HG02938 (cell line): ENCODE data around the gene SPDEF.

Experiments
- ATAC-seq: cut with Tn5 transposase; IDR thresholded peaks from one replicate; pipeline ENCODE4 v1.9.1; 2021; ENCODE audit warnings: mild to moderate bottlenecking, moderate library complexity; ENCODE audit not compliant: unreplicated experiment

Gene SPDEF

GRCh38 chr6:34583861-34584604 lies 27.9 kb upstream of the SPDEF start:
- ATAC-seq, result no peak

GRCh38 chr6:34583461-34583860 lies 27.3 kb upstream of the SPDEF start:
- ATAC-seq, result no peak

DNA sequence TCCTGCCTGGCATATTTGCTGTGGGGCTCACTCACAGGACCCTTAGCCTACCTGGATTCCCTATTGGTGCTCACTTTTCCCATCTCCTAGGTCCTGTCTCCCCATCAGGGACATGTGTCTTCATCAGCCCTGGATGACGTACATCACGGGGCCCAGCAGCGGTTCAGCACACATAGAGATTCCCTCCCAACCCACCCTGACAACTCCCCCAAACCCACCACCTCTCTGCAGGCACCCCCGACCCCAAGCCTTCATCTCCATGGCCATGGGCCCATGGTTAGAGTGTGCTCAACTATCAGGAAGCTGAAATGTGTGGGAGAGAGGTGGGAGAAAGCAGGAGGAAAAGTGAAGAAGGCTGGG lies 25.4 kb upstream of the SPDEF start:
- ATAC-seq, result no peak

- no peak for ATAC-seq
These were observed 24.8 kb upstream of the SPDEF start for GRCh38 chr6:34580707-34581560.

DNA sequence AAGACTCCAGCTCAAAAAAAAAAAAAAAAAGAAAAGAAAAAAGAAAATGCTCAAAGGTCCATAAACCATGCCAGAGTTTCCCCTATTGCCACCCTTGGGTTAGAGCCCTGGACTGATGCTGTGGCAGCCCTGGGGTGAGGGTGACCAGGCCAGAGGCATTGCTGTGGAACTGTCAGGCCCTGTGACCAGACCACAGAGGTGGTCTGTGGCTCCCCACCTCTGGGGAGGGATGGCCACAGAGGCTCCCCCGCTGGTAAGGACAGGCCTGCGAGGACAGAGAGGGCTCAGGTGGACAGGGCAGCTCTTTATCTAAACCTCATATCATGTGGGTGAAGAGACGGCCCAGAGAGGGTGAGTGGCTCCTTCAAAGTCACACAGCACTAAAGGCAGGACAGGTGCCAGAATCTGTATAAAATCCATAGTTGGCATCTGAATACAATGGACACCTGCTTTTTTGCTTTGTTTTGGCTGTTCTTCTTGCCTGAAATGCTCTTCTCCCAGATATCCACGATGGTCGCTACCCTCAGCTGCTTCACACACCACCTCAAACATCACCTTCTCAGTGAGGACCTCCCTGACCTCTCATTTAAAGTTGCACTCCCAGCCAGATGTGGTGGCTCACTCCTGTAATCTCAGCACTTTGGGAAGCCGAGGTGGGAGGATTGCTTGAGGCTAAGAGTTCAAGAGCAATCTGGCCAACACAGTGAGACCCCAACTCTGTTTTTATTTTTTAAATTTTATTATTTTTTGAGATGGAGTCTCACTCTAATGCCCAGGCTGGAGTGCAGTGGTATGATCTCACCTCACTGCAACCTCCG lies 22.5 kb upstream of the SPDEF start:
- ATAC-seq, result no peak

GRCh38 chr6:34576286-34576955 lies 20.3 kb upstream of the SPDEF start:
- ATAC-seq, result no peak

DNA sequence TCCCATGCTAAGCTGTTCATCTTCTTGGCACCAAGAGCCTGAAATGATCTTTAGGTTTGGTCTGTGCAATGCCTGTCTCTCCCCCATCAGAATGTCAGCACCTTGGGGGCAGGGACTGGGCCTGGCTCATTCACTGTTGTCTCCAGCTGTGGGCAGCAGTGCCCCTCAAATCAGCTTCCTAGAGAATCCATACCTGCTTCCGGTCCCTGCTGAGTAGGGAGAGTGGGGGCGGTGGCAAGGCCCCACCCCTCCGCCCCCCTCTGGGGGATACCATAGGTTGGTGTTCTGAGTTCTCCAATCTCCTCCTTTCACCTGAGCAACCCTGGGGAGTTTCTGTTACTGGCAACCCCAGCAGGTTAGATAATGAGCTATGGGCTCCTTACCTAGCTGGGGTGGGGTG lies 19.2 kb upstream of the SPDEF start:
- ATAC-seq, result no peak

- no peak for ATAC-seq
These were observed 18.6 kb upstream of the SPDEF start for GRCh38 chr6:34574647-34575293.

GRCh38 chr6:34573567-34574183 lies 17.5 kb upstream of the SPDEF start:
- ATAC-seq, result no peak

DNA sequence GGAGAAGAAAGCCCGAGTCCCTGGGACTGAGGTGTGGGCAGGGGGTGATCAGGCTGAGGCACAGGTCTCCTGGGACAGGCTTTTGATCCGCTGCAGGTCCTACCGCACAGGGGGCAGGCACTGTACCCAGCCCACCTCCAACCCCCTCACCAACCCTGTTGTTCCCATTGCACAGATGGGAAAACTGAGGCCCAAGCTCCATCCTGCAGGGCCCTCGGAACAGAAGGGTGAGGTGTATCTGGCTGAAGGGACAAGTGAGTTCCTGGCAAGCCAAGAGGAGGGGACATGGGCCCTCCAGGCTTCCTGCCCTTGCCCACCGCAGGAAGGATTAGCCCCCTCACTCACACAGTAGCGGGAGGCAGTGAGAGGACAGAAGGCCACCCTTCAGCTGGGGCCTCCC lies 16.5 kb upstream of the SPDEF start:
- ATAC-seq, result no peak

GRCh38 chr6:34572021-34572420 lies 15.9 kb upstream of the SPDEF start:
- no peak for ATAC-seq

DNA sequence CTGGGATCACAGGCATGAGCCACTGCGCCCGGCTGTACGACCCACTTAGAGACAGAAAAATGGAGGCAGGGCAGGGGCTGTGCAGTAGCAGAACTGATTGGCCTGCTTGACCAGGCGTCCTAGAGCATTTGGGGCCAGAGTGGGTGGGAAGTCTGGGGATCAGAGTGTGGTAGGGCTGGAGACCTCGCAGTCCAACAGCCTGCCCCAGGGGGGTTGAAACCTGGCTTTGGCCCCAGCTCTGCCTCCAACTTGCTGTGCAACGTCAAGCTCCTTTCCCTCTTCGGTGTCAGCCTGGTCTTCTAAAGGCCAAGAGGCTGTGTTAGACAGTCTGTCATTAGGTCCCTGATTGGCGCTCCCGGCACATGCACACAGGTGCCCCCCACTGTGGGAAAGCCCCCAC lies 15.3 kb upstream of the SPDEF start:
- no peak for ATAC-seq

GRCh38 chr6:34570066-34570833 lies 14.1 kb upstream of the SPDEF start:
- ATAC-seq, result no peak

- no peak for ATAC-seq
These were observed 13.3 kb upstream of the SPDEF start for GRCh38 chr6:34569361-34569973.

- ATAC-seq, result no peak
These were observed 12.4 kb upstream of the SPDEF start for GRCh38 chr6:34568341-34569201.

- ATAC-seq, result no peak
These were observed 10.9 kb upstream of the SPDEF start for GRCh38 chr6:34566830-34567546.

- no peak for ATAC-seq
These were observed 9.6 kb upstream of the SPDEF start for GRCh38 chr6:34565722-34566137.
